NCI-H1105 treated with DMSO at 0.1 percent for 48 hours (cell line): ENCODE results near the gene NCOA3.
A peak's percentile ranks its signal among the peaks of the same experiment; 100 is the strongest.
"Not testable (repeated sequence)": the region's sequence is repeated elsewhere in the genome, so short reads cannot be mapped to it uniquely, and the experiment has no call there.

Experiments
- DNase-seq: peaks from one replicate; lab custom pipeline; 2025; lab: John Stamatoyannopoulos, UW

NCOA3 gene

DNA sequence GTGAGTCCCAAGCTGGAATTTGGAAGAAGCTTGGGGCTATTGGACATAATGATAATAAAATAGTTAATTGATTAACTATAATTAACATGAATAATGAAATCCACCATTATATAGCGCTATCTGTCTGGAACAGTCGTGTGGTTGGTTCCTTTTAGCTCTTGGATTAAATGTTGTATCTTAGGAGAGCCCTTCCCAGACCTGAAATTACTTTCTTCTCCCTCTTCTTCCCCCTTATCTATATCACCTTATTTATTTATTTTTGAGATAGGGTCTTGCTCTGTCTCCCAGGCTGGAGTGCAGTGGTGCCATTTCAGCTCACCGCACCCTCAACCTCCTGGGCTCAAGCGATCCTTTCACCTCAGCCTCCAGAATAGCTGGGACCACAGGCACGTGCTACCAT lies 64.6 kb downstream of the NCOA3 start:
- no peak for DNase-seq

GRCh38 chr20:47568019-47568418 lies 66.3 kb downstream of the NCOA3 start:
- peak; percentile 33 for DNase-seq

DNA sequence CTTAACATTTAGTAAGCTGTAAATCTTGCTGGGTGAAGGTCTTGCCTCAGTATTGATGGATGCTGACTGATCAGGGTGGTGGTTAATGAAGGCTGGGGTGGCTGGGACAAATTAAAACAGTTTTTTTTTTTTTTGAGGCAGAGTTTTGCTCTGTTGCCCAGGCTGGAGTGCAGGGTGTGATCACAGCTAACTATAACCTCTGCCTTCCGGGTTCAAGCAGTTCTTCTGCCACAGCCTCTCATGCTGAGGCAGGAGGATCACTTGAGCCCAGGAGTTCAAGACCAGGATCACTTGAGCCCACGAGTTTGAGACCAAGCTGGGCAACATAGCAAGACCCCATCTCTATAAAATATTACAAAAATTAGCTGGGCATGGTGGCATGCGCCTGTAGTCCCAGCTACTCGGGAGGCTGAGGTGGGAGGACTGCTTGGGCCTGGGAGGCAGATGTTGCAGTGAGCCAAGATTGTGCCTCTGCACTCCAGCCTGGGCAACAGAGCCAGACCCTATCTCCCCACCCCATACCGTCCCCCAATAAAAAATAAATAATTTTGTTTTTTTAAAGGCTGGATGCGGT lies 67.2 kb downstream of the NCOA3 start:
- no peak for DNase-seq

DNA sequence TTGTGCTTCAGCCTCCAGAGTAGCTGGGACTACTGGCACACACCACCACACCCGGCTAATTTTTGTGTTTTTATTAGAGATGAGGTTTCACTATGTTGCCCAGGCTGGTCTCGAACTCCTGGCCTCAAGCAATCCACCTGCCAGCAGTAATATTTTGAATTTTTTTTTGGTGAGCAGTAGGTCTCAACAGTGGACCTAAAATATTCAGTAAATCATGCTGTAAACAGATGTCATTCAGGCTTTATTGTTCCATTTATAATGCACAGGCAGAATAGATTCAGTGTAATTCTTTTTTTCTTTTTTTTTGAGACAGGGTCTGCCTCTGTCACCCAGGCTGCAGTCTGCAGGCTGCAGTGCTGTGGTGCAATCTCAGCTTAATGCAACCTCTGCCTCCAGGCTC lies 69.7 kb downstream of the NCOA3 start:
- DNase-seq, result no peak

DNA sequence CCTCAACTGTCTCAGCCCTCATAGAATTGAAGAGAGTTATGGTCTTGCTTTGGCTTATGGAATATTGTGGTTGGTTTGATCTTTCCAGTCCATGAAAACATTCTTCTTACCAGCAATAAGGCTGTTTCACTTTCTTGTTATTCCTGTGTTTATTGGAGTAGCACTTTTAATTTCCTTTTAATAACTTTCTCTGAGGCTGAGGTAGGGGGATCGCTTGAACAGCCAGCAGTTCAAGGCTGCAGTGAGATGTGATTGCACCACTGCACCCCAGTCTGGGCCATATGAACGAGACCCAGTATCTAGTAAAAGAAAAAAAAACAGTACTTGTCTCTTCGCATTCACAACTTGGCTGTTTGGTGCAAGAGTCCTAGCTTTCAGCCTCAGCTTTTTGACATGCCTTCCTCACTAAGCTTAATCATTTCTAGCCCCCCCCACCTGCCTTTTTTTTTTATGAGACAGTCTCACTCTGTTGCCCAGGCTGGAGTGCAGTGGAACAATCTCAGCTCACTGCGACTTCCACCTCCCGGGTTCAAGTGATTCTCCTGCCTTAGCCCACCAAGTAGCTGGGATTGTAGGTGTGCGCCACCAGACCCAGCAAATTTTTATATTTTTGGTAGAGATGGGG lies 70.5 kb downstream of the NCOA3 start:
- DNase-seq, result no peak

DNA sequence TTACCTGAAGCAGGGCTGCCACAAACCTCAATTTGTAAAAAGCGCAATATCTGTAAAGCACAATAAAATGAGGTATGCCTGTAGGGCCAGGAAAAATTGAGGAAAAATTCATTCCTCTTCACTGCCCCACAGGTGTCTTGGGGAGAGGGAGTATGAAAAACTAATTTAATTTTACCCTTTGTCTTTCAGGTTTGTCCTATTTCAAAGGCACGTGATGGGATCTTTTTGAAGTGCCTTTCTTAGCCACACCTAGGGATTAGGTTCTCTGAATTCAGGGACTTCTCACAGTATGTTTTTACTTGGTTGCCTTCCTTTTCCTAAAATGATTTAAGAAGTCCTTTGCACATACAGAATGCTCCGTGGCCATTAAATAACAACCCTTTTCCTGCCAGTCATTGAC lies 71.9 kb downstream of the NCOA3 start:
- no peak for DNase-seq

DNA sequence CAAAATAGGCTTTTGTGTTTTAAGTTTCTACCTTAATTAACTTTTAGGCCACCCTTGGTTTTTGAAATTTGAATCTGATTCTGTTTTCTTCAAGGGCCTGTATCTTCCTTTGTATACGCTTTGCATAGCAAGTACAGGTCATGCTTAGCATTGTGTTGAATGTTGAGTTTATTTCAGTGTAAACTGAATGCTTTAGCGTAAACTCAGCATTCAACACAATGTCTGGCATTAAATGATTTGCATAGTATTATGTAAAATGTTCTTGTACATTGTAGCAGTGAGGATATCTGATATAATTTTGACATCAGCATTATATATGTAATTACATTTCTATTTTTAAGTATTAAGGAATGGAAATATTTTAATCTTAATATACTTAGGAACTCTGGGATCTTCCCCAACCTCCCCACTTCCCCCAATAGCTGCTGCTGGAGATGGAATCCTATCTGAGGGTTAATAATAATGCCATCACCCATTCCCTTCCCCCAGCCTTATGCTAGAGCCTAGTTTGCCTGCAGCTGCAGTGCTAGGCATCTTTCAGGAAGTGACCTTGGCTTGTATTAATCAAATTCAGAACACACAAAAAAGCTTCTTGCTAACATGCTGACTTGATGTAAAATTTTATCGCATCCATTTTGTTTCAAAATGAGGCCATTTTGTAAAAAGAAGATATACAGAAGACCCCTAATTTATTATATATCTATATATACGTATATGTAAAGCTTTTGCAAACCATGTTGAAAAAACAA lies 73.1 kb downstream of the NCOA3 start:
- peak; percentile 58 for DNase-seq

DNA sequence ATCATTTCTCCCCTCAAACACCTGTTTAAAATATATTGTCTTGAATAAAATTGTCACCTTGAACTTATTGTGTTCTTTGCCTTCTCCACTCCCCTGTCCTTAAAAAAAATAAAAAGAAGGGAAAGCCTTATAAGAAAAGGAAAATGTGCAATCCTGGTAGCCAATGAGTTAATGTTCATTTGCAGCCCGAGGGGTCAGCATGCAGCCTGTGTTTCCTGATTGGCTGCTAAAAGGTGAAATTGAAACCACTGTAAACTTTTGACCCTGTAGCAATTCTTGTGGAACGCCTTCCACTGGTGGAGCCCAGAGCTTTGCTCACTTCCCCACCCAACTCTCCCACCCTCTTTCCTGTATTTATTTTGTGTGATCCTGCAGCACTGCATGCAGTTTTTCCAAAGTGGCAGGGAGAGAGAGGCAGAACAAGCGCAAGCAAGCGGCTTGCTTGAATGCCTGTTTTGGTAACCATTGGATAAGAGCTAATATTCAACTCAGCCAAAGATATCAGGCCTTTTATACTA lies 74.9 kb downstream of the NCOA3 start:
- peak; percentile 56 for DNase-seq

GRCh38 chr20:47577314-47577713 lies 75.6 kb downstream of the NCOA3 start:
- DNase-seq, result no peak

DNA sequence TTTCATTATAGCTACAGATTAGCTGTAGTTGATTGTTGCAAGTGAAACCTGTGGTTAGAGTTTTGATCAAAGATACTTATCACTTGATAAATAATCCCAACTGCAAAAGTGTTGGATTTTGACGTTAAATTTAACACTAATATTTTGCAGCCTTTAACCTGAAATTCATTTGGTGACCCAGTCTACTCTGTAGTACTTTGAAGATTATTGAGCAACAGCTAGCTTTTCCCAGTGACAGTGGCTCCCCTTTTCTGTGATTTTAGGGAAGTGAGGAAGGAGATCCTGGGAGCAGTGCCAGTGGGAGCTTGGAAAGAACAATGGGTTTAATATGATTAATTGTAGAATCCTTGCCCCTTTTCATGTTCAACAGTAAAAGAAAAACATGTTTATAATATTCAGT lies 76.9 kb downstream of the NCOA3 start:
- no peak for DNase-seq

DNA sequence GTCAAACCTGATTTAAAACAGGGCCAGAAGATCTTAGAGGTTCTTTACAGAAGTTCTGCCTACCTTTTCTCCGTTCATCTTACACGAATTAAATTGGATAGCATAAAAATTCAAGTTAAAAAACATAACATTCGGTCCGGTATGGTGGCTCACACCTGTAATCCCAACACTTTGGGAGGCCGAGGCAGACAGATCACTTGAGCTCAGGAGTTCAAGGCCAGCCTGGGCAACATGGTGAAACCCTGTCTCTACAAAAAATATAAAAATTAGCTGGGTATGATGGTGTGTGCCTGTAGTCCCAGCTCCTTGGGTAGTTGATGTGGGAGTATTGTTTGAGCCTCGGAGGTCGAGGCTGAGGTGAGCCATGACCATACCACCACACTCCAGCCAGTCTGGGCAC lies 79.0 kb downstream of the NCOA3 start:
- DNase-seq, result not testable (repeated sequence)

- no peak for DNase-seq
These were observed 79.4 kb downstream of the NCOA3 start for GRCh38 chr20:47581090-47581489.

DNA sequence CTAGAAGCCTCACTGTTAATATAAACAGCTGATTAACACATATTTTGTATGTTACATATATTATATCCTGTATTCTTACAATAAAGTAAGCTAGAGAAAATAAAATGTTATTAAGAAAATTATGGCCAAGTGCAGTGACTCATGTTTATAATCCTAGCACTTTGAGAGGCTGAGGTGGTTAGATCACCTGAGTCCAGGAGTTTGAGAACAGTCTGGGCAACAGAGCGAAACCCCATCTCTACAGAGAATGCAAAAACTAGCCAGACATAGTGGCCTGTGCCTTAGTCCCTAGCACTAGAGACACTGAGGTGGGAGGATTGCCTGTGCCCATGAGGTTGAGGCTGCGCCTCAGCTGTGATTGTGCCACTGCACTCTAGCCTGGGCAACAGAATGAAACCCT lies 81.9 kb downstream of the NCOA3 start:
- DNase-seq, result no peak

- DNase-seq, result no peak
These were observed 83.5 kb downstream of the NCOA3 start for GRCh38 chr20:47585087-47585747.

DNA sequence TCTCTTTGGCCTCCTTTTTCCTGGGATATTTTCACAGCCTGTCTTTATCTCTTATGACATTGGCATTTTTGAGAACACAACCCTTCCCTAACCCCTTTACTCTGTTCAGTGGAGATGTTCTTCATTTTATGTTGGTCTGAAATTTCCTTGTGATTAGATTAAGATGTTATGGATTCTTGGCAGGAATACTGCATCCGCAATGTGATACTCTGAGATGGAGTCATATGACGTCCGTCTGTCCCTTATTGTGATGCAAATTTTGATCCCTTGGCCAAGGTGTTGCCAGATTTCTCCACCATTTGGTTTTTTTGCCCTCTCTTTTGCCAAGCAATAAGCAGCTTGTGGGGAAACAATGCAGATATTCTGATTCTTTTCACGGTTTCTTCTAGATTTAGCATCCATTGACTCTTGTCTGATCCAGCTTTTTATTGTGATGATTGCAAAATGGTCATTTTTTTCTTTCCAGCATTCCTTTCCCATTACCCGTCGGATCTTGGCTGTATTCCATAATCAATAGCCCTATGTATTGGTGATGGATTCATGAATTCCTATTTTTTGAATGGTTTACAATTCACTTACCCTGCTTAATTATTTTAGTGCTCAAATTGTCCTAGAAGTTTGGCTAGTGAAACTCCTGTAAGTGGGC lies 85.1 kb downstream of the NCOA3 start:
- peak; percentile 25 for DNase-seq

DNA sequence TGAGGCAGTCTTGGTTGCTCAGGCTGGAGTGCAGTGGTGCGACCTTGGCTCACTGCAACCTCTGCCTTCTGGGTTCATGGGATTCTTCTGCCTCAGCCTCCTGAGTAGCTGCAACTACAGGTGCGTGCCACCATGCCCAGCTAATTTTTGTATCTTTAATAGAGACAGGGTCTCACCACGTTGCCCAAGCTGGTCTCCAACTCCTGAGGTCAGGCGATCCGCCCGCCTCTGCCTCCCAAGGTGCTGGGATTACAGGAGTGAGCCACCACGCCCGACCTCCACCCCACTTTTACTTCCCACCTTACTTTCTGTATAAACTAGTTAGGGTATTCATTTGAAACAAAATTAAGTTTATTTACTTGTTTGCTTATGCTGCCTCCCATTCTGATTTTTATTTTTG lies 86.5 kb downstream of the NCOA3 start:
- no peak for DNase-seq

DNA sequence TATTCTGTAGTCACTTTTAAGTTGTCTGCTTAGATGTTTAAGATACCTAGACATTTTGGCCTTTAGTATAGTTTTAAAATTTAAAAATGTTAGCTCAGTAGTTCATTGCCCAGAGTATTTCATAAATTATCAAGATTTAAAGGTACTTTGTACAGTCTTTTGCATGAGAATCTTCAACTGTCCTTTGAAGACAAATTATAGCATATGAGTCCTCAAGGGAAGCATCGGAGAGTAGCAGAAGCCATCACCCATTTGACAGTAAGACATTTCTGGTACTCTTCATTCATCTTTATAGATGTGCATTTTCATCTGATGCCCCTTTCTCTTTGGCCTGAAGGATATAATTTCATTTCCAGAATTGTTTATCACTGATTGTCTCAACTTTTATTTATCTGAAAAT lies 89.5 kb downstream of the NCOA3 start:
- DNase-seq, result no peak

DNA sequence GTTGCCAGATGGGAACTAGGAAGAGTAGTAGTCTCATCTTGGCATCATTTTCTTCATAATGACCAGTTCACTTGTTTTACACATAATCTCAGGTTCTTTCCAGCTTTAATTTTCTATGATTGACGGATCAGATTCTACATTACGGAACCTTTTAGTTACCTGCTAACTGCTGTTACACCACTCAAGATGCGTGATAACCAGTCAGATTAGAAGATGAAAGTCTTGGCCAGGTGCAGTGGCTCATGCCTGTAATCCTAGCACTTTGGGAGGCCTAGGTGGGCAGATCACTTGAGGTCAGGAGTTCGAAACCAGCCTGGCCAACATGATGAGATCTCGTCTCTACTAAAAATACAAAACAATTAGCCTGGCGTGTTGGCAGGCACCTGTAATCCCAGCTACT lies 92.5 kb downstream of the NCOA3 start:
- no peak for DNase-seq

GRCh38 chr20:47595138-47595537 lies 93.5 kb downstream of the NCOA3 start:
- not testable (repeated sequence) for DNase-seq

DNA sequence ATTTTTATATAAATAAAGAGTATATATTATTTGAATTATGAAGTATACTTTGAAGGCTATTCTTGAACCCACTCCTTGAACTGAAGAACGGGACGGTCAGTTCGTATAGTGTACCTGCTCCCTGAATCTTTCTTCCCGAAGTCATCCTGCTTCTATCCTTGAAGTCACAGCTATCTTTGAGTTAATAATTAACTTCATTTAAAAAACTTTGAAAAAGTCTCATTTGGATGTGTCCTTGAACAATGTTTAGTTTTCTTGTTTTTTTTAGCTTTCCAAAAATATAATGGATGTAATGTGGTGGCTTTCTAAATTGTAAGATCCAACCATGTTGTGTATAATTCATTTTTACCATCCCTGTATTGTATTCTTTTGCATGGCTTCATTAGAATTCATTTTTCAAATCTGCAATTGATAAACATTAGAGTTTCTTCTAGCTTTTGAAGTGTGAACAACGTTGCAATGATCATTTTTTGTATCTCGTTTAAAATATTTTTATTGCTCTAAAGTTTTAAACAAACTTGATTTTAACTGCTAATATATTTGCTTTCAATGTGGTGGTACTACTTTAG lies 94.4 kb downstream of the NCOA3 start:
- no peak for DNase-seq

GRCh38 chr20:47597090-47597489 lies 95.4 kb downstream of the NCOA3 start:
- no peak for DNase-seq
